Renal cortex interstitium (tissue), 15 donors: ENCODE data around the gene RFPL3. TPM values are rescaled to one million over a fixed set of nuclear protein-coding genes. Genes with fewer than 3 reads are reported as not detected.
"Not testable (repeated sequence)": the region's sequence is repeated elsewhere in the genome, so short reads cannot be mapped to it uniquely, and the experiment has no call there.

Experiments used
- DNase-seq, 11 donors: peaks; one replicate each; pipeline ENCODE4 v3.0.0-alpha.2; 2013; ENCODE audit warnings: low read depth in 9 of 11, low spot score in 4 of 11; ENCODE audit errors: extremely low read depth in 1 of 11
- long read RNA-seq, 16 experiments: transcript quantifications; one replicate each; lab custom pipeline, GENCODE V29; 2026
- polyA plus RNA-seq, 3 donors: library from polyadenylated mRNA; unstranded; fragments of 120-200 nt; gene quantifications; one replicate each; pipeline ENCODE4 v1.2.1, GENCODE V29; 2013; ENCODE audit not compliant: insufficient read length in 3 of 3

The RFPL3 gene
- under 1 TPM in 1 of 3 donors, not detected in 2; 0.18 TPM for polyA plus RNA-seq
- long read RNA-seq, donor 1, result 0 reads
- long read RNA-seq, donor 2, result 0 reads
- long read RNA-seq, donor 3, result 0 reads
- long read RNA-seq, donor 4, result 0 reads
- long read RNA-seq, donor 5, result 0 reads
- long read RNA-seq, donor 6, result 0 reads
- long read RNA-seq, donor 7, result 0 reads
- long read RNA-seq, donor 8, result 0 reads
- long read RNA-seq, donor 9, result 0 reads
- long read RNA-seq, donor 10, result 0 reads
- long read RNA-seq, donor 11, result 0 reads
- long read RNA-seq, donor 12, result 0 reads
- long read RNA-seq, donor 13, result 0 reads
- long read RNA-seq, donor 14, result 0 reads
- long read RNA-seq, donor 15, result 0 reads
- long read RNA-seq, donor 16, result 0 reads

GRCh38 chr22:32357567-32357966 lies at the start of gene RFPL3:
RFPL3 (plus strand) TSS chr22:32357867; CDS start chr22:32358072, 205 bp downstream.
- not testable (repeated sequence) for DNase-seq

- no peak for DNase-seq
These were observed 49.5 kb upstream of the RFPL3 start for GRCh38 chr22:32308191-32308590.

GRCh38 chr22:32308934-32309333 lies 48.7 kb upstream of the RFPL3 start:
- no peak for DNase-seq

- no peak for DNase-seq
These were observed 47.9 kb upstream of the RFPL3 start for GRCh38 chr22:32309585-32310251.

- DNase-seq, result no peak
These were observed 46.9 kb upstream of the RFPL3 start for GRCh38 chr22:32310777-32311176.

GRCh38 chr22:32311551-32312071 lies 46.1 kb upstream of the RFPL3 start:
- no peak for DNase-seq

- no peak for DNase-seq
These were observed 44.9 kb upstream of the RFPL3 start for GRCh38 chr22:32312748-32313147.

- DNase-seq, result no peak
These were observed 44.1 kb upstream of the RFPL3 start for GRCh38 chr22:32313532-32313931.

- DNase-seq, result no peak
These were observed 40.1 kb upstream of the RFPL3 start for GRCh38 chr22:32317524-32317923.

- DNase-seq, result no peak
These were observed 39.3 kb upstream of the RFPL3 start for GRCh38 chr22:32318361-32318760.

GRCh38 chr22:32319861-32320406 lies 37.7 kb upstream of the RFPL3 start:
- no peak for DNase-seq

- DNase-seq, result no peak
These were observed 34.7 kb upstream of the RFPL3 start for GRCh38 chr22:32322986-32323385.

- DNase-seq, result no peak
These were observed 34.0 kb upstream of the RFPL3 start for GRCh38 chr22:32323513-32324164.

GRCh38 chr22:32324505-32325415 lies 32.9 kb upstream of the RFPL3 start:
- DNase-seq, result no peak

GRCh38 chr22:32325416-32325801 lies 32.3 kb upstream of the RFPL3 start:
- DNase-seq, result no peak

- DNase-seq, result no peak
These were observed 31.8 kb upstream of the RFPL3 start for GRCh38 chr22:32325811-32326237.

- no peak for DNase-seq
These were observed 31.0 kb upstream of the RFPL3 start for GRCh38 chr22:32326647-32327046.

GRCh38 chr22:32327066-32327465 lies 30.6 kb upstream of the RFPL3 start:
- no peak for DNase-seq
